Putamen (tissue), 1 donor: Measurements from ENCODE around the gene IGF2BP2.
"Not testable (repeated sequence)": the region's sequence is repeated elsewhere in the genome, so short reads cannot be mapped to it uniquely, and the experiment has no call there.

Experiments
- DNase-seq: peaks from one replicate; pipeline ENCODE4 v3.0.0-alpha.2; 2016; ENCODE audit warnings: low spot score

Gene IGF2BP2

GRCh38 chr3:185825006-185825638, at the start of gene IGF2BP2:
IGF2BP2 (minus strand) TSS chr3:185825042; CDS start chr3:185824960, 82 bp downstream.
- peak; percentile 25 for DNase-seq

DNA sequence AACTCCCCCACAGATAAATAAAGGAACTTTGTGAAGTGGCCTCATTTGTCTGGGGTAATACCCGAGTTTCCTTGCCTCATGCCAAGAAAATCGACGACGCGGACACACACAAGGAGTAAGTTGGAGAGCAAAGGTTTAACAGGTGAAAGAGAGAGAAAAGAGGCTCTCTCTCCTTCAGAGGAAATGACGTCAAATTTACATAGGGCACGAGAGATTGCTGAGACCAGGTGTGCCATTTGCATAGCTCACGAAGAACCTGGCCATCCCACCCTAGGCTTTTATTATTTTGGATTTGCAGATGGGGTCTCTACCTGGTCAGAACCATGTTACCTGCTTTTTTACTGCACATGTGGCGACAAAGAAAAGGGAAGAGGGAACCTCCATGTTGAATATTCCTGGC, 49.3 kb upstream of the IGF2BP2 start:
- DNase-seq = no peak

GRCh38 chr3:185867650-185868049, 42.8 kb upstream of the IGF2BP2 start:
- no peak for DNase-seq

DNA sequence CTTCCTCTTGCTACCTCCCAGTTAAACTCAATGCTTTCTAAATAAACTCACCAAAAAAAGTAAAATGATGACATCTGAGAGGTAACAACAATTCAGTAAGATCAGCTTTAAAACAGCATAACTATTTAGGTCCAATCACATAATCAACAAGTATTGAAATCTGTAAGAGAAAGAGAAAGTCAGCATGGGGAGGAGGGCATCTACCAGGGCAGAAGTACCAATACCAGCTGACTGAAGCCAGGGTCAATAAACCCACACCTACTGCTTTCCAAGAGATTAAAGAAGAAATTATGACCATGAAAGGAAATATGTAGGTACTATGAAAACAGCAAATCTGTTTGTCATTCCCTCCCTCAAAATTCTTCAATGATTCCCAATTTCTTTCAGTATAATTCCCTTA, 42.2 kb upstream of the IGF2BP2 start:
- no peak for DNase-seq

DNA sequence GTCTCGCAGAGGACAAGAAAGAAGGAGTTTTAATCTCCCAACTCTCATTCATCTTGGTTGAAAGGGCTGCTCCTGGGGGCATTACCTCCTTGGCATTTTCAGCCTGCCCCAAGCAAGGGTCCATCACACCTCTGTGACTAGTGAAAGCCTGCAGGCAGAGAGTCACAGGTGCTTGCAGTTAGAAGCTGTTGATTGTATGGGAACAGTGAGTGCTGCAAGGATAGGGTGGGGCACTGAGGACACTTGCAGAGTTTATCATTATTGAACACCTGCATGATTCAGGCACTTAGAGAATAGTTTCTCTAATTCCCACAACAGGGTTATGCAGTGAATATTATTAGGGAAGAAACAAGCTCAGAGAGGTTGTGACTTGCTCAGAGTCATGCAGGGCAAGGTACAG, 41.7 kb upstream of the IGF2BP2 start:
- no peak for DNase-seq

- no peak for DNase-seq
Observed at GRCh38 chr3:185865247-185865646, 40.4 kb upstream of the IGF2BP2 start.

DNA sequence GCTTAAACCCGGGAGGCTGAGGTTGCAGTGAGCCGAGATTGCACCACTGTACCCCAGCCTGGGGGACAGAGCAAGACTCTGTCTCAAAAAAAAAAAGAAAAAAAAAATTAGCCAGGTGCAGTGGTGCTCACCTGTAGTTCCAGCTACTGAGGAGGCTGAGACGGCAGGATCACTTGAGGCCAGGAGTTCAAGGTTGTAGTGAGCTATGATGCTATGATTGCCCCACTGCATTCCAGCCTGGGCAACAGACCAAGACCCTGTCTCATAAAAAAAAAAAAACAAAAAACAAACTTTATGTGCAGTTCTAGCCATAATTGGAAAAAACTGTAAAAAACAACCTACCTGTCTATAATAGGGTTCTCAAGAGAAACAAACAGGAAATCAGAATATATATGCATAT, 39.9 kb upstream of the IGF2BP2 start:
- DNase-seq = no peak

DNA sequence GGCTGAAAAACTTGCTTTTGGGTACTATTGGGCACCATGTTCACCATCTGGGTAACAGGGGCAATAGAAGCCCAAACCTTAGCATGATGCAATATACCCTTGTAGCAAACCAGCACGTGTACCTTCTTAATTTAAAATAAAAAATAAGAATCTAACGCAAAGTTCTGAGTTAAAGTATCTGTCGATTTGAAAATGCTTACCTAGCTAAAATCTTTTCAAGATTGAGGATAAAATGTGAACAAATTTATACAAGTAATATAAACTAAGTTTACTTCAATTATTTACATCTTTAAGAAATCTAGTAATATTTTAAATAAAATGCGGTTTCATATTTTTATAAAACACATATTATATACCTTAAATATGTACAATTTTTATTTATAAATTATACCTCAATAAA, 38.1 kb upstream of the IGF2BP2 start:
- DNase-seq = no peak

- DNase-seq = no peak
Observed at GRCh38 chr3:185859294-185859972, 34.6 kb upstream of the IGF2BP2 start.

- DNase-seq = no peak
Observed at GRCh38 chr3:185858502-185859225, 33.8 kb upstream of the IGF2BP2 start.

DNA sequence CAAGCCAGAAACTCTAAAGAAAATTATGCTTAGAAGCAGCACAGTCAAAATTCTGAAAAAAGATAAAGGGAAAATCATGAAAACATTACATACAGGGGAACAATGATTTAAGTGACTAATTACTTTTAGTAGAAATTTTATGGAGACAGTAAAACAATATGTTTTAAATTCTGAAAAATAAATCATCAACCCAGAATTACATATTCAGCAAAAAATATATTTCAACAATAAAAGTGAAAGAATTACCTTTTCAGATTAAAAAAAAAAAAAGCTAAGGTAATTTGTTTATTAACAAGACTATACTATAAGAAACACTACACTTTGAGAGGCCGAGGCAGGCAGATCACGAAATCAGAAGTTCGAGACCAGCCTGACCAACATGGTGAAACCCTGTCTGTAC, 32.4 kb upstream of the IGF2BP2 start:
- no peak for DNase-seq

DNA sequence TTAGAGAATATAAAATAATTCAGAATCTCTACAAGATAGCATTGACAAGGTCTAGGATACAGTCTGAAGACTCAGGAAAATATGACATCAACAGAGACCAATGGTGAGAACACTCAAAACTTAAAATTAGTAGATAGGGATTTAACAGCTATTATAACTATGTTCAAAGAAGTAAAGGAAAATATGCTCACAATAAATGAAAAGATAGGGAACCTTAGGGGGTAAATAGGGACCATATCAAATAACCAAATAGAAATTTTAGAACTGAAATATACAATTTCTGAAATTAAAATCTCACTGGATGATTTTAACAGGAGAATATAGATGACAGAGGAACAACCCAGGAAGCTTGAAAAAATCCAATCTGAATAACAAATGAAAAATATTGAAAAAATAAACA, 31.8 kb upstream of the IGF2BP2 start:
- DNase-seq = no peak

DNA sequence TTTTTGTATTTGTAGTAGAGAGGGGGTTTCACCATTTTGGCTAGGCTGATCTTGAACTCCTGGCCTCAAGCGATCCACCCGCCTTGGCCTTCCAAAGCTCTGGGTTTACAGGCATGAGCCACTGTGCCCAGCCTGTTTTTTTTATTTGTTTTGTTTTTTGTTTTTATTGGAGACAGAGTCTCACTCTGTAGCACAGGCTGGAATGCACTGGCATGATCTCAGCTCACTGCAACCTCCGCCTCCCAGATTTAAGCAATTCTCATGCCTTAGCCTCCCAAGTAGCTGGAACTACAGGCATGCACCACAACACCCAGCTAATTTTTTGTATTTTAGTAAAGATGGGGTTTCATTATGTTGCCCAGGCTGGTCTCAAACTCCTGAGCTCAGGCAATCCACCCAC, 28.9 kb upstream of the IGF2BP2 start:
- not testable (repeated sequence) for DNase-seq

- DNase-seq = no peak
Observed at GRCh38 chr3:185852635-185853034, 27.8 kb upstream of the IGF2BP2 start.

DNA sequence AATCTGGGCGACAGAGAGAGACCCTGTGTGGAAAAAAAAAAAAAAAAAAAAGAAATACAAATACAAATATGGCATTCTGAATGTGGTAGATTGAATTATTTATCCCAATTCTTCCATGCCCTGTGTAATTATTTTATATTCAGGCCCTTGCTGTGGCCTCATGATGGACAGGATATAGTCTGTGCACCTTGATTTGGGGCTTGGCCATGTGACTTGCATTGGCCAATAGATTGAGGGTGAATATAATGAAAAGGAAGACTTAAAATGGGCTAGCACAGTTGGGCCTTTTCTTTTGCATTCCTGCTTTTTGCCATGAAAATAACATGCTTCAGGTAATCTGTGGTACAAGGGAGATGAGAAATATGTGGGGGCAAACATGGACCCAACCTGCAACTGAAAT, 27.1 kb upstream of the IGF2BP2 start:
- DNase-seq = no peak

- no peak for DNase-seq
Observed at GRCh38 chr3:185851046-185851445, 26.2 kb upstream of the IGF2BP2 start.

- no peak for DNase-seq
Observed at GRCh38 chr3:185847506-185847905, 22.7 kb upstream of the IGF2BP2 start.

DNA sequence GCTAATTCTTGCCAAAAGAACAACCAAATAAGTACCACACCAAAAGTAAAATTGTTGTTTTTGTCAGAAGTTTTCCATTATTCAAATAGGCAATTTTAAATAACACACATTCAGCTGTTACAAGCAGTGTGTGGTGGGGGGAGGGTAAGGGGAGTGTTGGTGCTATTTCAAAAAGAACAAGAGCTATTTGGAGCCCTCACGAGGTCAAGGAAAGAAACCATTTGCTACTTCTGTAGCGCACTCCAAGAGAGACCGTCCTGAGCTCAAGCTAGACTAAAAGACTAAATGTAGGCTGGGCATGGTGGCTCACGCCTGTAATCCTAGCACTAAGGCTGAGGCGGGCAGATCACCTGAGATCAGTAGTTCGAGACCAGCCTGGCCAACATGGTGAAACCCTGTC, 21.2 kb upstream of the IGF2BP2 start:
- DNase-seq = no peak

GRCh38 chr3:185844051-185844450, 19.2 kb upstream of the IGF2BP2 start:
- DNase-seq = no peak

DNA sequence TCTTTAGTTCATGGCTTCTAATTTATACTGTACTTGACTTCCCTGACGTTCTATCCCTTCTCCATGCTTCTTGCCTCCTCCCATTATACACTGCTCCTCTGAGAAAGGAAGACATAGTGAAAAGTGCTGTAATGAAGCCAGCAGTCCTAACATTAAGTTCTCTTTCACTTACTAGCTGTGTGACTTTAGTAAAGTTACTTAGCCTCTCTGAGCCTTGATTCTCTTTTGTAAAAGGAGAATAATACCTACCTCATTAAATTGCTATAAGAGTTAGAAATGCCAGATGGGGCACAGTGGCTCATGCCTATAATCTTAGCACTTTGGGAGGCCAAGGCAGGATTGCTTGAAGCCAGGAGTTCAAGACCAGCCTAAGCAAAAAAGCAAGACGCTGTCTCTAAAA, 18.8 kb upstream of the IGF2BP2 start:
- no peak for DNase-seq

DNA sequence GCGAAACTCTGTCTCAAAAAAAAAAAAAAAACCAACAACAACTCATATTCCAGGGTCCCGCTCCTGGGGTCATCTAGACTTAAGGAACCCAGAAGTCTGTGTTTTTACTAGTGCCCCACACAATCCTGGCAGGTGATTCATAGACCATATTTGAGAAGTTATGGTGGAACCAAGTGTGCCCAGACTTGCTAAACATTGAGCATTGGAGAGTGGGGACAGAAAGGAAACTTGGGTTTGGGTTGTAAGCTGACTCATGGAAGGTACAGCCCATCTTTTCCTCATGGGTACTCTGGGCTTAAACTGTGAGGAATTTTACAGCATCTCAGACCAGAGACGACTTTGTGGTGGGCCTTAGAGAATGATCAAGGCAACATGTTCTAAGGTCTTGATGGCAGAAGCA, 18.3 kb upstream of the IGF2BP2 start:
- DNase-seq = no peak

- DNase-seq = no peak
Observed at GRCh38 chr3:185842241-185842640, 17.4 kb upstream of the IGF2BP2 start.

- DNase-seq = not testable (repeated sequence)
Observed at GRCh38 chr3:185838417-185838989, 13.7 kb upstream of the IGF2BP2 start.
